ENCODE measurements around the gene PRR13.

DNA sequence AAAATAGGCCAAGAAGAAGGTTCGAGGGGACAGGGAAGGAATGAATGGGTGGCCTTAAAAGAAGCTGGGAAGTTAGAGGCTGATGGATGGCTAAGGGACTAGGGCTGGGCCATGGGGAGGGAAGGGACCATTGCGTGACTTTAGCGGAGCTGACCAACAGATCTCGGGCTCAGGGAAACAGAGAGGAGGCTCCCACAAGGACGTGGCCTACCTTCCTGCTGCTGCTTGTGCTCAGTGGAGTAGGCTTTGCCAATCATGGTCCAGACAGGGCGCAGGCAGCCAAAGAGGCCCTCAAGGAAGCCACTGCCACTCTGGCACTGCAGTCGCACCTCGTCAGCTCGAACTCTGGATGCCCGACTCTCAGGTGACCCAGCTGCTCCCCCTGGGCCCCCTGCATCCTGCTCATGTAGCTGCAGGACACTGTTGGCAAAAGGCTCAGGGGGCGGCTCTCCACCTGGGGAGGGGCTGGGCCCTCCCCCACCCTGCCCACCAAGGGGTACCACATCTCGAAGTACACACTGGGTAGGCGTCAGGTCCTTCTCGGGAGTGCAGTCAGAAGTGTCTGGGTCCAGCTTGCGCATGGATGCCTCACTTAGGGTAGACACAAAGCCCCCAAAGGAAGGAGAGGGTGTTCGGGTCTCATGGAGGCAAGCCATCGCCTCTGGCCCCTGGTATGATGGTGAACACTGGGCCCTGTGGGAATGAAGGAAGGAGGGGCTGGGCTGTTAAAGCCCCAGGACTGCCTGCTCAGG, 45.4 kb downstream of the PRR13 start:
- TF ChIP-seq MZF1 (CRISPR knock-in tag; IDR thresholded peaks at IDR 0.05; ENCODE audit: borderline replicate concordance) (no peak), ZNF501 (CRISPR knock-in tag; IDR thresholded peaks at IDR 0.05) (no peak), SMC3 (IDR thresholded peaks at IDR 0.05; ENCODE audit: low read length) (no peak), CTCF (CRISPR knock-in tag; IDR thresholded peaks at IDR 0.05) (no peak), RBFOX2 (IDR thresholded peaks at IDR 0.05; ENCODE audit: low read depth, low read length) (no peak), POLR2AphosphoS5 (IDR thresholded peaks at IDR 0.05; ENCODE audit: low read depth, low read length) (no peak; the same call in 1 of the 2 replicates), HOXA7 (CRISPR knock-in tag; IDR thresholded peaks at IDR 0.05) (no peak), MTF1 (CRISPR knock-in tag; IDR thresholded peaks at IDR 0.05) (no peak), SIX1 (CRISPR knock-in tag; IDR thresholded peaks at IDR 0.05; ENCODE audit: borderline replicate concordance) (no peak), HNF4A (CRISPR knock-in tag; IDR thresholded peaks at IDR 0.05) (no peak), ZBTB21 (CRISPR knock-in tag; IDR thresholded peaks at IDR 0.05) (no peak), JUN (CRISPR knock-in tag; IDR thresholded peaks at IDR 0.05) (no peak)
- TF ChIP-seq, protein P1, sequence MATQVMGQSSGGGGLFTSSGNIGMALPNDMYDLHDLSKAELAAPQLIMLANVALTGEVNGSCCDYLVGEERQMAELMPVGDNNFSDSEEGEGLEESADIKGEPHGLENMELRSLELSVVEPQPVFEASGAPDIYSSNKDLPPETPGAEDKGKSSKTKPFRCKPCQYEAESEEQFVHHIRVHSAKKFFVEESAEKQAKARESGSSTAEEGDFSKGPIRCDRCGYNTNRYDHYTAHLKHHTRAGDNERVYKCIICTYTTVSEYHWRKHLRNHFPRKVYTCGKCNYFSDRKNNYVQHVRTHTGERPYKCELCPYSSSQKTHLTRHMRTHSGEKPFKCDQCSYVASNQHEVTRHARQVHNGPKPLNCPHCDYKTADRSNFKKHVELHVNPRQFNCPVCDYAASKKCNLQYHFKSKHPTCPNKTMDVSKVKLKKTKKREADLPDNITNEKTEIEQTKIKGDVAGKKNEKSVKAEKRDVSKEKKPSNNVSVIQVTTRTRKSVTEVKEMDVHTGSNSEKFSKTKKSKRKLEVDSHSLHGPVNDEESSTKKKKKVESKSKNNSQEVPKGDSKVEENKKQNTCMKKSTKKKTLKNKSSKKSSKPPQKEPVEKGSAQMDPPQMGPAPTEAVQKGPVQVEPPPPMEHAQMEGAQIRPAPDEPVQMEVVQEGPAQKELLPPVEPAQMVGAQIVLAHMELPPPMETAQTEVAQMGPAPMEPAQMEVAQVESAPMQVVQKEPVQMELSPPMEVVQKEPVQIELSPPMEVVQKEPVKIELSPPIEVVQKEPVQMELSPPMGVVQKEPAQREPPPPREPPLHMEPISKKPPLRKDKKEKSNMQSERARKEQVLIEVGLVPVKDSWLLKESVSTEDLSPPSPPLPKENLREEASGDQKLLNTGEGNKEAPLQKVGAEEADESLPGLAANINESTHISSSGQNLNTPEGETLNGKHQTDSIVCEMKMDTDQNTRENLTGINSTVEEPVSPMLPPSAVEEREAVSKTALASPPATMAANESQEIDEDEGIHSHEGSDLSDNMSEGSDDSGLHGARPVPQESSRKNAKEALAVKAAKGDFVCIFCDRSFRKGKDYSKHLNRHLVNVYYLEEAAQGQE (IDR thresholded peaks at IDR 0.05; ENCODE audit: borderline replicate concordance in 1 of 2, low read depth in 1 of 2, low read length in 2 of 2), result no peak

Data from HepG2 (cell line).